Measurements from ENCODE around the gene SCN1B.

- TF ChIP-seq, protein P1, sequence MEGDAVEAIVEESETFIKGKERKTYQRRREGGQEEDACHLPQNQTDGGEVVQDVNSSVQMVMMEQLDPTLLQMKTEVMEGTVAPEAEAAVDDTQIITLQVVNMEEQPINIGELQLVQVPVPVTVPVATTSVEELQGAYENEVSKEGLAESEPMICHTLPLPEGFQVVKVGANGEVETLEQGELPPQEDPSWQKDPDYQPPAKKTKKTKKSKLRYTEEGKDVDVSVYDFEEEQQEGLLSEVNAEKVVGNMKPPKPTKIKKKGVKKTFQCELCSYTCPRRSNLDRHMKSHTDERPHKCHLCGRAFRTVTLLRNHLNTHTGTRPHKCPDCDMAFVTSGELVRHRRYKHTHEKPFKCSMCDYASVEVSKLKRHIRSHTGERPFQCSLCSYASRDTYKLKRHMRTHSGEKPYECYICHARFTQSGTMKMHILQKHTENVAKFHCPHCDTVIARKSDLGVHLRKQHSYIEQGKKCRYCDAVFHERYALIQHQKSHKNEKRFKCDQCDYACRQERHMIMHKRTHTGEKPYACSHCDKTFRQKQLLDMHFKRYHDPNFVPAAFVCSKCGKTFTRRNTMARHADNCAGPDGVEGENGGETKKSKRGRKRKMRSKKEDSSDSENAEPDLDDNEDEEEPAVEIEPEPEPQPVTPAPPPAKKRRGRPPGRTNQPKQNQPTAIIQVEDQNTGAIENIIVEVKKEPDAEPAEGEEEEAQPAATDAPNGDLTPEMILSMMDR (IDR thresholded peaks at IDR 0.05) = no peak
- no peak for TF ChIP-seq POLR2AphosphoS5 (IDR thresholded peaks at IDR 0.05)
These were observed 2.1 kb downstream of the SCN1B start for GRCh38 chr19:35032356-35032865.
